ENCODE data around the gene PWP1. TPM values are rescaled to one million over a fixed set of nuclear protein-coding genes. Genes with fewer than 3 reads are reported as not detected.

Gene PWP1
- total RNA-seq, 3 donors from 2014 or later (not counting 1 experiment from before 2014, with no cell fraction given): 22.2 to 26.5 (median 26.3) TPM

DNA sequence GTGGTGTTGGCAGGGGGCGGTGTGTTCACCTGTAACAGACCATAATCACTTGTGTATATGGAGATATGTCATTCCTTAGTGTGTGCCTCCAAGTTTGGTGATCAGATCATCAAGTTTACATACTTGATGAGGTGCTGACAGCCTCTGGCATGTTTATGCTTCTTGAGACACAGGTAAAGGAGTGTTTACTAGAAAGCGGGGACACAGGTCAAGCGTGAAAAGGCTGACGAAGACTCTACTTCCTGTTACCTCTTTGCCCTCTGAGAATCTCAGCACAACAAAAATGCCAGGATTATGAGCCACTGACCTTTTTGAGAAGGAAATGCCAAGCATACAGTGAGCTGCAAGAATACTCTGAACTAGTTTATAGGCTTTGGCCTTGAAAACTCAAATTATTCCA lies 45.8 kb downstream of the PWP1 start:
- Histone ChIP-seq H3K4me1 (ENCODE audit: control insufficient read depth, insufficient read depth, low read length) (peaks cover 1% of the 10 kb centered on the region), H3K9me3 (ENCODE audit: control insufficient read depth, insufficient read depth, low read length) (no peaks in the 10 kb centered on the region), H3K27ac (ENCODE audit: low read length) (peak overlapping the region; percentile 71), H3K36me3 (ENCODE audit: control insufficient read depth, insufficient read depth, low read length) (peaks cover 35% of the 10 kb centered on the region), H3K27me3 (ENCODE audit: control insufficient read depth, insufficient read depth, low read length) (no peaks in the 10 kb centered on the region), H3K4me3 (ENCODE audit: low read length) (no peak overlapping the region)
- H3K27me3 Mint-ChIP-seq (ENCODE audit: low read depth in 2 of 2): no peaks in the 10 kb centered on the region
- peaks cover 4 to 6% of the 10 kb centered on the region in 2 donors for H3K4me1 Mint-ChIP-seq
- H3K4me3 Mint-ChIP-seq: no peak overlapping the region
- H3K9me3 Mint-ChIP-seq: no peaks in the 10 kb centered on the region
- H3K36me3 Mint-ChIP-seq: peaks cover 22% of the 10 kb centered on the region
- no peak overlapping the region for H3K27ac Mint-ChIP-seq
- intact Hi-C loops (cut with micrococcal nuclease): no loop called here
- WGBS (ENCODE audit: insufficient coverage): 73% methylated on average over 4 of the region's 4 CpGs
- no peak for ATAC-seq
- DNase-seq: no peak
- TF ChIP-seq, protein P1, sequence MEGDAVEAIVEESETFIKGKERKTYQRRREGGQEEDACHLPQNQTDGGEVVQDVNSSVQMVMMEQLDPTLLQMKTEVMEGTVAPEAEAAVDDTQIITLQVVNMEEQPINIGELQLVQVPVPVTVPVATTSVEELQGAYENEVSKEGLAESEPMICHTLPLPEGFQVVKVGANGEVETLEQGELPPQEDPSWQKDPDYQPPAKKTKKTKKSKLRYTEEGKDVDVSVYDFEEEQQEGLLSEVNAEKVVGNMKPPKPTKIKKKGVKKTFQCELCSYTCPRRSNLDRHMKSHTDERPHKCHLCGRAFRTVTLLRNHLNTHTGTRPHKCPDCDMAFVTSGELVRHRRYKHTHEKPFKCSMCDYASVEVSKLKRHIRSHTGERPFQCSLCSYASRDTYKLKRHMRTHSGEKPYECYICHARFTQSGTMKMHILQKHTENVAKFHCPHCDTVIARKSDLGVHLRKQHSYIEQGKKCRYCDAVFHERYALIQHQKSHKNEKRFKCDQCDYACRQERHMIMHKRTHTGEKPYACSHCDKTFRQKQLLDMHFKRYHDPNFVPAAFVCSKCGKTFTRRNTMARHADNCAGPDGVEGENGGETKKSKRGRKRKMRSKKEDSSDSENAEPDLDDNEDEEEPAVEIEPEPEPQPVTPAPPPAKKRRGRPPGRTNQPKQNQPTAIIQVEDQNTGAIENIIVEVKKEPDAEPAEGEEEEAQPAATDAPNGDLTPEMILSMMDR (IDR thresholded peaks at IDR 0.05): no peak

GRCh38 chr12:107732365-107732764 lies 46.8 kb downstream of the PWP1 start:
- Mint-ChIP-seq H3K36me3 (peaks cover 23% of the 10 kb centered on the region), H3K9me3 (no peaks in the 10 kb centered on the region), H3K4me1 (peaks cover 9 to 10% of the 10 kb centered on the region in 2 donors), H3K27me3 (ENCODE audit: low read depth in 2 of 2) (no peaks in the 10 kb centered on the region), H3K4me3 (no peak overlapping the region), H3K27ac (peak overlapping the region in 1 of 2 donors; percentile 17)
- H3K27ac ChIP-seq (ENCODE audit: low read length): no peak overlapping the region
- TF ChIP-seq, protein P1 (IDR thresholded peaks at IDR 0.05): no peak
- H3K9me3 ChIP-seq (ENCODE audit: control insufficient read depth, insufficient read depth, low read length): no peaks in the 10 kb centered on the region
- 89% methylated on average over 3 of the region's 3 CpGs for WGBS (ENCODE audit: insufficient coverage)
- intact Hi-C loops (cut with micrococcal nuclease): no loop called here
- ATAC-seq: no peak
- no peak overlapping the region for H3K4me3 ChIP-seq (ENCODE audit: low read length)
- DNase-seq: no peak
- peaks cover 5% of the 10 kb centered on the region for H3K4me1 ChIP-seq (ENCODE audit: control insufficient read depth, insufficient read depth, low read length)
- peaks cover 45% of the 10 kb centered on the region for H3K36me3 ChIP-seq (ENCODE audit: control insufficient read depth, insufficient read depth, low read length)
- no peaks in the 10 kb centered on the region for H3K27me3 ChIP-seq (ENCODE audit: control insufficient read depth, insufficient read depth, low read length)

- no peak overlapping the region for H3K4me3 Mint-ChIP-seq
- Histone ChIP-seq H3K4me1 (ENCODE audit: control insufficient read depth, insufficient read depth, low read length) (peaks cover 9% of the 10 kb centered on the region), H3K27me3 (ENCODE audit: control insufficient read depth, insufficient read depth, low read length) (no peaks in the 10 kb centered on the region), H3K36me3 (ENCODE audit: control insufficient read depth, insufficient read depth, low read length) (peaks cover 62% of the 10 kb centered on the region), H3K27ac (ENCODE audit: low read length) (no peak overlapping the region), H3K9me3 (ENCODE audit: control insufficient read depth, insufficient read depth, low read length) (no peaks in the 10 kb centered on the region), H3K4me3 (ENCODE audit: low read length) (no peak overlapping the region)
- peaks cover 35% of the 10 kb centered on the region for H3K36me3 Mint-ChIP-seq
- ATAC-seq (no peak), DNase-seq (no peak)
- H3K27me3 Mint-ChIP-seq (ENCODE audit: low read depth in 2 of 2): no peaks in the 10 kb centered on the region
- TF ChIP-seq, protein P1 (IDR thresholded peaks at IDR 0.05): no peak
- H3K9me3 Mint-ChIP-seq: no peaks in the 10 kb centered on the region
- intact Hi-C loops (cut with micrococcal nuclease): no loop called here
- 93% methylated on average over 3 of the region's 5 CpGs for WGBS (ENCODE audit: insufficient coverage)
- peak overlapping the region in 1 of 2 donors; percentile 22 for H3K27ac Mint-ChIP-seq
- peaks cover 9 to 10% of the 10 kb centered on the region in 2 donors for H3K4me1 Mint-ChIP-seq
Observed at GRCh38 chr12:107734139-107734538, 48.5 kb downstream of the PWP1 start.

DNA sequence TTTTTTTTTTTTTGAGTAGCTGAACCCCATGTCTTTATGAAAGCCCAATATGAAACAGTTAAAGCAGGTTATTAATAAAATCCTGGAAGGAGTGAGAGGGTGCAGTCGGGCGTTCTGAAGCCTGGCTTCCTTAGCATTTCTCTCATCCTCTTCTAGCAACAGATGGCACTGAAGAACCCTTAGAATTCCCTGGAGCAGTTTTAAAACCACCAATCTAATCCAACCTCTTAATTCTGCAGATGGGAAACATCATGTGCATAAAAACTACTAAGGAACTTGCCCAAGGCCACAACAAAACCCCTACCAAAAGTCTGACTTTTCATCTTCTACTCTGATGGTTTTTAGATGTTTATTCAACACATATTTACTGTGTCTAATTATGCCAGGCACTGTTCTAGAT lies 50.2 kb downstream of the PWP1 start:
- intact Hi-C loops (cut with micrococcal nuclease): no loop called here
- H3K4me3 ChIP-seq (ENCODE audit: low read length): no peak overlapping the region
- ATAC-seq (no peak), DNase-seq (no peak)
- peak overlapping the region; percentile 94 for H3K27ac ChIP-seq (ENCODE audit: low read length)
- TF ChIP-seq, protein P1 (IDR thresholded peaks at IDR 0.05): no peak
- Mint-ChIP-seq H3K36me3 (peaks cover 41% of the 10 kb centered on the region), H3K27ac (peak overlapping the region; percentile 12 to 60), H3K4me1 (peaks cover 9 to 10% of the 10 kb centered on the region in 2 donors), H3K9me3 (no peaks in the 10 kb centered on the region), H3K27me3 (ENCODE audit: low read depth in 2 of 2) (no peaks in the 10 kb centered on the region), H3K4me3 (no peak overlapping the region)
- H3K4me1 ChIP-seq (ENCODE audit: control insufficient read depth, insufficient read depth, low read length): peaks cover 9% of the 10 kb centered on the region
- no peaks in the 10 kb centered on the region for H3K9me3 ChIP-seq (ENCODE audit: control insufficient read depth, insufficient read depth, low read length)
- H3K36me3 ChIP-seq (ENCODE audit: control insufficient read depth, insufficient read depth, low read length): peaks cover 79% of the 10 kb centered on the region
- 90% methylated on average over 2 of the region's 2 CpGs for WGBS (ENCODE audit: insufficient coverage)
- no peaks in the 10 kb centered on the region for H3K27me3 ChIP-seq (ENCODE audit: control insufficient read depth, insufficient read depth, low read length)

Data from natural killer cell (primary cell).